Measurements from ENCODE around the gene CCDC57. TPM values are rescaled to one million over a fixed set of nuclear protein-coding genes. Genes with fewer than 3 reads are reported as not detected.

The CCDC57 gene
- total RNA-seq, 1 experiment from 2014 or later: 4.7 TPM

- no peak for DNase-seq (ENCODE audit: low spot score)
Measured at GRCh38 chr17:82092995-82093751, 119.5 kb downstream of the CCDC57 start.

DNA sequence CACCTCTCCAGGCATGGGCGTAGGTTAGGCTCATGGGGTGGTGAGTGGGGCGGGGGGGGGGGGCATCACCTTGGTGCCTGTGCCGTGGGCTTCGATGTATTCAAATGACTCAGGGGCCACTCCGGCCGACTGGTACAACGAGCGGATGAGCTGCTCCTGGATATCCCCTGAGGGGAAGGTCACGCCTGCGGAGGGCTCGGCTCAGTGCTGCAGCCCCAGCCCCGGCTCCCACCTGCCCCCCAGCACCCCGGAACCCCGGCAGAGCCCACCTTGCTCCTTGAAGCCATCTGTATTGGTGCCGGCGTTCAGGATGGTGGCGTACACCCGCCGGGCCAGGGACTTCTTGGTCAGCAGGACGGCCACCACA lies 120.0 kb downstream of the CCDC57 start:
- no peak for DNase-seq (ENCODE audit: low spot score)

- DNase-seq (ENCODE audit: low spot score): no peak
Measured at GRCh38 chr17:82092094-82092586, 120.5 kb downstream of the CCDC57 start.

DNA sequence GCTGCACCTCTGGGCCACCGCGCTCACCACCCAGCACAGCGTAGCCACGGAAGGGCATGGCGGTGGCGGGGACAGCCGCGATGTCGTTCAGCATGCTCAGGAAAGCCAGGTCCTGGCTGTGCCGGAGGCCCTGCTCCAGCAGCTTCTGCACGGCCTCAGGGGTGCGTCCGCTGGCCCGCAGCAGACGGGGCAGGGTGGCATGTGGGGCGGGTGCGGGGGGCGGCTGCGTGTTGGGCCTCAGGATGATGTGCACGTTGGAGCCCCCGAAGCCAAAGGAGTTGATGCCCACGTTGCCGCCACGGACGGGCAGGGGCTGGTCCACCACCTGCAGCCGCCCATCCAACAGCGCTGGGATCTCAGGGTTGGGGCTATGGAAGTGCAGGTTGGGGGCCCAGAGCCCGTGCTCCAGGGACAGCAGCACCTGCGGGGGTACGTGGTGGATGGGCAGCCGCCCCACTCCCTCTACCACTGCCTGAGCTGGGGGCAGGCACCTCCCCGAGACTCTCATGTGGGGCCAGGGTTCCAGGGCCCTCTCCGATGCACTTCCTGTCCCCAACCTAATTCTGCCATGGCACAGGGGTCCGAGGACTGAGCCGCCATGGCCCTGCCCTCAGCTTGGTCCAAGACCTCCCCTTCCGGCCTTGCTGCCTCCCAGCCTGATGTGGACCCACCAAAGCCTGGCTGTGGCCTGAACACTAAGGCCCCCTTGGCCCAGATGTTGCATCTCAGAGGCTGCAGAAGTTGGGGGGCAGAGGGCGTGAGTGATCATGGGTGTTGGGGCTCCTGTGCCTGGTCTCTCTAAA lies 121.2 kb downstream of the CCDC57 start:
- no peak for DNase-seq (ENCODE audit: low spot score)

DNA sequence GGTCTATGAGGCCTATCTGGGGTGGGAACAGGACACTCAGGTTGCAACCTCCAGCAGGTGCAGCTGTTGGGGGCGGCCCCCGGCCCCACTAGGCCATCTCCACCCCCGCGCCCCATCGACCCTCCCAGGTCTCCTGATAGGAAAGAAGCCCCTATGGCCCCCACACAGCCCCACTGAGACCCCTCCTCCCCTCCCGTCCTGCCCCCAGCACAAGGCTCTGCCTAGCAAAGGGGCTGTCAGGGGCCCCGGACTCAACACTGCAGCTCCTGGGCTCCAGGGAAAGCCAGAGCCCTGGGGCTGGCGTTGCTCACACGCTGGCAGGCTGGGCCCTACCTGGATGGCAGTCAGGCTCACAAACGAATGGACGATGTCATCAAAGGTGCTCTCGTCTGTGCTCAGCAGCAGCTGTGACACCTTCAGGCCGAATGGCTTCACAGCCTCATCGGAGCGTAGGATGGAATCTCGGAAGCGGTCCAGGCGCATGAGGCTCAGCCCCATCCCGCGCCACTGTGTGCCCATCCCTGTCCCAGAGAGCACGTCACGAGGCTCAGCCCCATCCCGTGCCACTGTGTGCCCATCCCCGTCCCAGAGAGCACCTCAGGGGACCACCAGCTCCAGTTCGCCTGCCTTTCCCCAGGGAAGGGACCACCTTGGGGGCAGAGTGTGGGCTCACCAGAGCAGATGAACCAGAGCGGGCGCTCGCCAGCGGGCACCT lies 121.9 kb downstream of the CCDC57 start:
- DNase-seq (ENCODE audit: low spot score): no peak

GRCh38 chr17:82089723-82090548 lies 122.7 kb downstream of the CCDC57 start:
- no peak for DNase-seq (ENCODE audit: low spot score)

GRCh38 chr17:82088838-82089722 lies 123.6 kb downstream of the CCDC57 start:
- no peak for DNase-seq (ENCODE audit: low spot score)

DNA sequence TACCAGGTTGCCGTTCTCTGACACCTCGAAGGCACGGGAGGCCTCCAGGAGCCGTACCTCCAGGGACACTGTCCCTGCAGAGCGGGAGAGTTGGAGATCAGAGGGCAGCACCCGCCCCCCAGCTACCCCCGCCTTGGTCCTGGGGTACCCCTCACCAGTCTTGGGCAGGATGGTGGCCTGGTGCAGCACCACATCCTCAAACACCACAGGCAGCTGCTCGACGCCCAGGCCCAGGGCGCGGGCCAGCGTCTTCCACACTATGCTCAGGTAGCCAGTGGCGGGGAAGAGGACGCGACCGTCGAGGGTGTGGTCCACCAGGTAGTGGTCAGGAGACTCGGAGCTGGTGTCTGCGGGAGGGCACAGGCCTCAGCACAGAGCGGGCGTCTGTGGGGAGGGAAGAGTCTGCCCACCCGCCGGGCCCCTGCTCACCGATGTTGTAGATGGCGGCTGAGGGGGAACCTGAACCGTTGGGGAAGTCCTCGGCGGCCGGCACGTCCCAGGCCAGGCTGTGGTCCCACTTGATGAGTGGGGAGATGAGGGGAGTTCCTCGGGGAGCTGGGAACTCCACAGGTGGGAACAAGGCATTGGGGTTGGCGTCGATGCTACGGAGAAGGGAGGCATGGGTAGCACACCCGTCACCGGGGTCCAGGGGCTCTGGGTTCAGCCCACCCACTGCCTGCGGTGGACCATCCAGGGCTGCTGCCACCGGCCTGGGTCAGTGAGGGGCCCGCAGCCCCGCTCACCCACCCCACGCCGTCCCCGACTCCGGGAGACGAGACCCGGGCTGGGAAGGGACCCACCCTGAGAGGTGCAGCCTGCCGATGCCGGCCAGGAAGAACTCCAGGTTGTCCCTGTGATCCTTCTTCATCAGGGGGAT lies 124.4 kb downstream of the CCDC57 start:
- DNase-seq (ENCODE audit: low spot score): no peak

DNA sequence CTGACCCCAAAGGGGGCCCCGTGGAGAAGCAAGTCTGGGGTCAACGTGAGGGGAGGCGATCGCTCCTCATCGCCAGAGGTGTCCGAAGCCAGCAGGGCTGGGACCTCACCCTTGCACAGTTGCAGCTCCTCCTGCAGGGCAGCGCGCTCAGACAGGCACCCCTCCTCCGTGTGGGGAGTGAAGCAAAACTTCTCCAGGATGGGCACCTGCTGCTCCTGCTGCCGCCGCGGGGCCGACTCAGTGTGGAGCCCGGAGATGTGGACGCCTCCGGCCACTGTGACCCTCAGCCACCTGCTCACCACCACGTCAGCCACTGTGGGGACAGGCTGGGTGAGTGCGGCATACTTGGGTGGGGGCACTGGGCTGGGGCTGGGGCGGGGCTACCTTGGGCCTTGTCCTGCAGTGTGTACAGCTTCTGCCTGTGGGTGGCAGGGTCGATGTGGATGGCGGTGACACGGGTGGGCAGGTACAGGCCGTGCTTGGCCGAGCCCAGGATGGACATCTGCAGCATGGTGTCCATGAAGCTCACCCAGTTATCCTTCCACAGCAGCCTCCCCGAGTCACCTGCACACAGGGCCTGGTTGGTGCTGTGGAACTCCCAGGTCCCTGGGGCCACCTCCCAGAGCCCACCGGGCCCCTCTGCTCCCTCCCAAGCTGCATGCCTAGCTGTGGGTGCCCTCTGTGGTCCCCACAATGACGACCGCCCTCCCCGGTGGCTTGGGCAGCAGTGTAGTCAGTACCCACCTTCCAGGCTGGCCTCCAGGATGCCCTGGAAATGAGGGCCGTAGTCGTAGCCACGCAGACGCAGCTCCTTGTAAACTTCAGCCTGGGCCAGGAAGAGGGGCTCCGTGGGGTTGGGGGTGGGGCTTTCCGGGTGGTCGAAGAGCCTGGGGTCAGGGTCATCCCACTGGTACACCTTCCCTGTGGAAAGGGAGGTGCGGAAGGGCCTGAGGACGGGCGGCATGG lies 125.4 kb downstream of the CCDC57 start:
- DNase-seq (ENCODE audit: low spot score): no peak

DNA sequence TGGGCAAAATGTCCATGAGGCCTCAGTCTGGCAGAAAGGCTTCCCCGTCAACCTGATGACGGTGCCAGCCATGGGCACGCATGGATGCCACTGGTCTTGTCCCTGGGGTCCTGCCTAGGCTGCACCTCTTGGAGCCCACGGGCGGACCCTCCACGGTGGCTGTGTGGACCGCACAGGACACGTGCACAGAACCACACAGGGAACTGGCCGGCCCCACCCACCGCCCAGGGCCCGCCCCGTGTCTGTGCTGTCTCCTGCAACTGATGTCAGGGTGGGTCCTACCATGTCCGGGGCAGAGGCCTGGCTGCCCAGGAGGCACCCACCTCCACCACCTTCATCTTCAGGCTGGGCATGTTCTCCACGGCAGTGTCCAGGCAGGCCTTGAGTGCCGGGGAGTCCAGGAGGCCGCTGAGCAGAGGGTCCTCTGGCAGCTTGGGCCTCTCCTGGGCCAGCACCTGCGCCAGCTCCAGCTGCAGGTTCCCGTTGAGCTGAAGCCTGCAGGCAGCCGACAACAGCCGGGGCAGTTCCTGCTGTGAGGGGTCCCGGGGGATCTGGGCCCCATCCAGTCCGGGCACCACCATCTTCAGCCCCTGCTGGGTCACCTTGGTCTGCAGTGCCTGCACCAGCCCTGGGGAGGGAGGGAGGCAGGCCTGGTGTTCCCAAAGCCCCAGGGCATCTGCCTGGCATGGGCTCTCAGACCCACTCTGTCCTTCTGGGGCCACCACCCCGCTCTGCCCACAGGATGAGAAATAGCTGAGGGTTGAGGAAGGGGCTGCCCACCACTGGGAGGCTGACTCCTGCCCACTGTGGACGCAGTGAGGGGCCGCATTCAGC lies 126.5 kb downstream of the CCDC57 start:
- no peak for DNase-seq (ENCODE audit: low spot score)

- no peak for DNase-seq (ENCODE audit: low spot score)
Measured at GRCh38 chr17:82085031-82085861, 127.4 kb downstream of the CCDC57 start.

- DNase-seq (ENCODE audit: low spot score): no peak
Measured at GRCh38 chr17:82084373-82085030, 128.1 kb downstream of the CCDC57 start.

- no peak for DNase-seq (ENCODE audit: low spot score)
Measured at GRCh38 chr17:82083533-82084359, 128.9 kb downstream of the CCDC57 start.

DNA sequence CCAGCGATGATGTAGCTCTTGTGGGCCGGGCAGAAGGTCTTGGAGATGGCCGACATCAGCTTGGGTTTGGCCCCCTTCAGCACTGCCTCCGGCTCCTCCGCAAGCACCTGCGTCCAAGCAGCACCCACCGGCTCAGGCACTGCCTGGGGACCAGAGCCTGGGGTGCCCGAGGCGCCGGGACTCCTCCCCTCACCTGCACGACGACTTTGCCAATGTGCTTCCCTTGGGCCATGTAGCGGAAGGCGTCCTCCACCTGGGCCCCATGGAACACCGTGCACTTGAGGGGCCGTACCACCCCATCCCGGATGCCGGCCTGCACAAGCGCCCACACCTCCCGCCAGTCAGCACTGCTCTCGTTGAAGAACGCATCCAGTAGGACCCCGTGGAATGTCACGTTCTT lies 129.6 kb downstream of the CCDC57 start:
- DNase-seq (ENCODE audit: low spot score): no peak

GRCh38 chr17:82082456-82082855 lies 130.2 kb downstream of the CCDC57 start:
- DNase-seq (ENCODE audit: low spot score): no peak

All from H4 (cell line).